Calu3 (cell line): Measurements from ENCODE around the gene PYCR2. TPM values are rescaled to one million over a fixed set of nuclear protein-coding genes. Genes with fewer than 3 reads are reported as not detected.

ENCODE experiments used
- BruUV-seq: library from RNA; stranded (reverse); fragments of 400-500 nt; replicated peaks from 2 replicates; lab custom pipeline; 2021; lab: Mats Ljungman, UMichigan
- CTCF ChIA-PET: fragments of 300-600 bp; sonication (Branson Sonifier 250); formaldehyde crosslinking; loops from one replicate; lab custom pipeline; 2022; ENCODE audit warnings: antibody characterized with exemption; lab: Charles Lee
- DNase-seq: peaks from one replicate; pipeline ENCODE4 v3.0.0; 2022
- H3K27ac Mint-ChIP-seq: one replicate; pipeline ENCODE4 v1.8.0; 2022; ENCODE audit warnings: mixed read lengths; ENCODE audit not compliant: unreplicated experiment
- H3K27me3 Mint-ChIP-seq: one replicate; pipeline ENCODE4 v1.8.0; 2022; ENCODE audit warnings: mixed read lengths; ENCODE audit not compliant: unreplicated experiment
- H3K36me3 Mint-ChIP-seq: one replicate; pipeline ENCODE4 v1.8.0; 2022; ENCODE audit warnings: mild to moderate bottlenecking, moderate library complexity, mixed read lengths; ENCODE audit not compliant: insufficient read depth, unreplicated experiment
- H3K4me1 Mint-ChIP-seq: one replicate; pipeline ENCODE4 v1.8.0; 2022; ENCODE audit warnings: mild to moderate bottlenecking, low read depth, mixed read lengths; ENCODE audit not compliant: unreplicated experiment
- H3K4me3 Mint-ChIP-seq: one replicate; pipeline ENCODE4 v1.8.0; 2022; ENCODE audit warnings: mild to moderate bottlenecking, low read depth, moderate library complexity, mixed read lengths; ENCODE audit not compliant: unreplicated experiment
- H3K9me3 Mint-ChIP-seq: one replicate; pipeline ENCODE4 v1.8.0; 2022; ENCODE audit warnings: low read depth, mixed read lengths; ENCODE audit not compliant: unreplicated experiment
- CTCF ChIP-seq: fragments of 200-600 bp; IDR thresholded peaks from one replicate; pipeline ENCODE4 v1.8.0; 2022; ENCODE audit warnings: antibody characterized with exemption; ENCODE audit not compliant: unreplicated experiment
- intact Hi-C: fragments of 100-400 bp; cut with micrococcal nuclease; formaldehyde crosslinking; loops from one replicate; pipeline ENCODE4 v1.10.0; 2022; ENCODE audit not compliant: unreplicated experiment
- total RNA-seq: library from RNA; stranded (reverse); gene quantifications from 2 replicates; pipeline ENCODE4 v1.2.3, GENCODE V29; 2022

PYCR2 gene
- total RNA-seq, 1 experiment from 2014 or later: 91.9 TPM

GRCh38 chr1:225965231-225965630 is 41.2 kb upstream of the PYCR2 start:
- Mint-ChIP-seq H3K4me3 (no peak overlapping the region), H3K27me3 (no peaks in the 10 kb centered on the region), H3K9me3 (no peaks in the 10 kb centered on the region), H3K27ac (no peak overlapping the region), H3K4me1 (peaks cover 9% of the 10 kb centered on the region), H3K36me3 (no peaks in the 10 kb centered on the region)
- no peak for DNase-seq
- TF ChIP-seq CTCF: no peak
- CTCF ChIA-PET: no interaction called here
- intact Hi-C loops: no loop called here
- no TSS peak for BruUV-seq

GRCh38 chr1:225963735-225964530 is 39.9 kb upstream of the PYCR2 start:
- no peaks in the 10 kb centered on the region for H3K9me3 Mint-ChIP-seq
- no peak overlapping the region for H3K27ac Mint-ChIP-seq
- CTCF ChIA-PET: interaction anchor here (0.6 to 0.7 kb wide), 3 partner anchors 32 to 1169 kb away, joined by 3 to 5 read pairs (median 4); no protein-coding TSS in a partner anchor
- no peaks in the 10 kb centered on the region for H3K36me3 Mint-ChIP-seq
- BruUV-seq: no TSS peak
- no peak for TF ChIP-seq CTCF
- intact Hi-C loops: no loop called here
- DNase-seq: no peak
- no peaks in the 10 kb centered on the region for H3K27me3 Mint-ChIP-seq
- H3K4me1 Mint-ChIP-seq: peaks cover 9% of the 10 kb centered on the region
- H3K4me3 Mint-ChIP-seq: no peak overlapping the region

GRCh38 chr1:225962440-225962975 is 38.5 kb upstream of the PYCR2 start:
- BruUV-seq: no TSS peak
- peak overlapping the region; percentile 52 for H3K4me3 Mint-ChIP-seq
- CTCF ChIA-PET: interaction anchor here (0.7 to 1.1 kb wide), 3 partner anchors 23 to 1166 kb away, joined by 3 to 5 read pairs (median 3); no protein-coding TSS in a partner anchor
- DNase-seq: peak; percentile 88
- no peak overlapping the region for H3K27ac Mint-ChIP-seq
- H3K27me3 Mint-ChIP-seq: no peaks in the 10 kb centered on the region
- intact Hi-C loops: no loop called here
- H3K36me3 Mint-ChIP-seq: no peaks in the 10 kb centered on the region
- no peaks in the 10 kb centered on the region for H3K9me3 Mint-ChIP-seq
- peak; percentile 91 for TF ChIP-seq CTCF
- peaks cover 9% of the 10 kb centered on the region for H3K4me1 Mint-ChIP-seq

GRCh38 chr1:225961659-225962439 is 37.8 kb upstream of the PYCR2 start:
- Mint-ChIP-seq H3K27ac (no peak overlapping the region), H3K4me1 (peaks cover 9% of the 10 kb centered on the region), H3K4me3 (peak overlapping the region; percentile 52), H3K27me3 (no peaks in the 10 kb centered on the region), H3K9me3 (no peaks in the 10 kb centered on the region), H3K36me3 (no peaks in the 10 kb centered on the region)
- CTCF ChIA-PET: interaction anchor here (0.7 to 1.1 kb wide), 3 partner anchors 23 to 1165 kb away, joined by 3 to 5 read pairs (median 3); no protein-coding TSS in a partner anchor
- intact Hi-C loops: no loop called here
- no TSS peak for BruUV-seq
- no peak for DNase-seq
- TF ChIP-seq CTCF: no peak
